OCI-LY1 (cell line): ENCODE measurements around the gene MCCC2.

Experiments used
- CTCF ChIP-seq: fragments of 200-600 bp; sonication (generic), shearing (Covaris generic); IDR thresholded peaks from 2 replicates; pipeline ENCODE4 v1.5.1; 2017; ENCODE audit warnings: mild to moderate bottlenecking, antibody characterized with exemption, low read length, moderate library complexity, mixed read lengths
- EZH2 ChIP-seq: fragments of 200-600 bp; sonication (generic), shearing (Covaris generic); IDR thresholded peaks from 2 replicates; pipeline ENCODE4 v1.8.0; 2017; ENCODE audit warnings: borderline replicate concordance, mixed run types, mild to moderate bottlenecking, antibody characterized with exemption, low read length, moderate library complexity, mixed read lengths

GRCh38 chr5:71569748-71570509 is 17.2 kb upstream of the MCCC2 start:
- TF ChIP-seq CTCF (no peak), EZH2 (no peak)
